AG04450 (cell line): ENCODE measurements around the gene TNN. TPM values are rescaled to one million over a fixed set of nuclear protein-coding genes. Genes with fewer than 3 reads are reported as not detected.

ENCODE experiments used
- CTCF ChIA-PET: fragments of 300-600, 350-600 bp; formaldehyde crosslinking; extraction: SDS; loops from one replicate; lab custom pipeline; 2022; ENCODE audit warnings: antibody characterized with exemption, inconsistent platforms; lab: Charles Lee
- POLR2A ChIA-PET: fragments of 350-600 bp; formaldehyde crosslinking; extraction: SDS; loops from one replicate; lab custom pipeline; 2021; ENCODE audit warnings: antibody characterized with exemption, inconsistent platforms; lab: Yijun Ruan, JAX
- DNase-seq: peaks from one replicate; pipeline ENCODE4 v3.0.0-alpha.2; 2011; ENCODE audit warnings: low read depth, low spot score
- H3K27ac ChIP-seq: one replicate; pipeline ENCODE4 v1.5.1; 2012; ENCODE audit warnings: low read depth, low read length, control low read depth
- H3K27me3 ChIP-seq: one replicate; pipeline ENCODE4 v1.6.0; 2012; ENCODE audit warnings: low read length; ENCODE audit not compliant: control insufficient read depth, insufficient read depth
- H3K4me3 ChIP-seq: 2 replicates; pipeline ENCODE4 v1.5.1; 2011; ENCODE audit warnings: mild to moderate bottlenecking, low read depth, low read length, control low read depth
- H3K9me3 ChIP-seq: 2 replicates; pipeline ENCODE4 v1.5.1; 2012; ENCODE audit warnings: low read length; ENCODE audit not compliant: control insufficient read depth, insufficient read depth
- CTCF ChIP-seq: IDR thresholded peaks from 2 replicates; pipeline ENCODE4 v1.5.1; 2011; ENCODE audit warnings: low read depth, low read length, control low read depth, inconsistent platforms
- polyA plus RNA-seq: library from polyadenylated mRNA; depleted of rRNA; stranded (reverse); fragments of >200 nt; gene quantifications from 2 replicates; pipeline ENCODE4 v1.2.3, GENCODE V29; 2011

Gene TNN
- polyA plus RNA-seq, 1 experiment: not detected

GRCh38 chr1:175173531-175173930 is 105.9 kb downstream of the TNN start:
- no peaks in the 10 kb centered on the region for H3K27me3 ChIP-seq
- TF ChIP-seq CTCF: no peak
- no peak overlapping the region for H3K27ac ChIP-seq
- H3K4me3 ChIP-seq: no peak overlapping the region
- no peaks in the 10 kb centered on the region for H3K9me3 ChIP-seq
- ChIA-PET POLR2A (no interaction called here), CTCF (interaction anchor here (1.0 to 1.5 kb wide), 2 partner anchors 21 to 25 kb away, joined by 3 to 9 read pairs; no protein-coding TSS in a partner anchor)
- no peak for DNase-seq

DNA sequence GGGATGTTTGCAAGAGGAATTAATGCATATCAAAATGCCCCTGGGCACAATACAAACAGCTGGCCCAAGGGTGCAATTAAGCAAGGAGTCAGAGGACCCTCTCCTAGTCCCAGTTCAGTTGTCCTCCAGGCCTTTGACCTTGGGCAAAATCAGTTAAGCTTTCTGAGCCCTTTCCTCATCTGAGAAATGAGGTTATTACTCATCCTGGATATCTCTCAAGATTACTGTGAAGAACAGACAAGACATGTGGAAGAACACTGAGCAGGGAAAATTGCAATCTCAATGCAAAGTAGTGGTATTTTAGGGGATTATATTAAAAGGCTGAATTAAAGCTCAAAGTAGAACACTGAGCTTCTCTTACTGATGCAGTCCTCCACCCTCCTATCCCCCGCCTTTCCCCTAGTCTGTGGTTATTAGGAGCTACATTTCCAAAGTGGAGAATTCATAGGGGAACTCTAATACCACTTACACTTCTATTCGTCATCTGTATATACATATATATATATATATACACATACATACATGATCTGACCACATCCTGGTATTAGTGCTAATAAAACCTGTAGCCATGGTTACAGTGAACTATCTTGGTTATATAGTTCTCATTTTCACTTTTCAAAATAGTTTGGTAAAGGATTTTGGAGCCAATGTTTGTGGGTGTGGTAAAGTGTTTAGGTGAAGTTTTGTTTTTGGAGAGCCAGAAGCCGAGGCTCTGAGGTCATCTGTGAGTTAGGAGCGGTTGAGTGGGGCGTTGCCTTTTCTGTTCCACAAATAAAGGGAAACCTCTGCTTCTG is 106.9 kb downstream of the TNN start:
- Histone ChIP-seq H3K27ac (no peak overlapping the region), H3K9me3 (no peaks in the 10 kb centered on the region), H3K4me3 (no peak overlapping the region), H3K27me3 (no peaks in the 10 kb centered on the region)
- TF ChIP-seq CTCF: no peak
- no peak for DNase-seq
- ChIA-PET CTCF (interaction anchor here (1.0 to 1.5 kb wide), 2 partner anchors 22 to 26 kb away, joined by 3 to 9 read pairs; no protein-coding TSS in a partner anchor), POLR2A (no interaction called here)

DNA sequence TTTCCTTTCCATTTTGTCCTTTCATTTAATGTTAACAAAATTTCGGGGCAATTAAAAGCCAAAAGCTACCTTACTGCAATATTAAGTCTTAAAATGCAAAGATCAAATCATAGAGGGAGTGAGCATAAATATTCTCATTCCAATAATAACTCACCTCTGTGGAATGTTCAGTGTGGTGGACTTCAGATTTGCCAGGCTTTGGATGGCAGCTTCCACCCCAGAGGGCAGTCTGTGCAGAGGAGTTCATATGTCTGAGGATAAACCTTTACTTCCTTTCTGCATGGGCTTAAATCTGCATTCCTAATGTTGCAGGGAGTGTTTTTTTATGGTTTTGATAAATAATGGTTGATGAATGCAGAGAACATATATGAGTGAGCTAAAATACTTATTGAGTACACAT is 108.6 kb downstream of the TNN start:
- POLR2A ChIA-PET: no interaction called here
- H3K9me3 ChIP-seq: no peaks in the 10 kb centered on the region
- no peak overlapping the region for H3K4me3 ChIP-seq
- no peak overlapping the region for H3K27ac ChIP-seq
- no peak for DNase-seq
- TF ChIP-seq CTCF: no peak
- H3K27me3 ChIP-seq: no peaks in the 10 kb centered on the region
- CTCF ChIA-PET: interaction anchor here (1.3 kb wide), 1 partner anchor 24 kb away, joined by 3 read pairs; no protein-coding TSS in a partner anchor

- Histone ChIP-seq H3K9me3 (no peaks in the 10 kb centered on the region), H3K27me3 (no peaks in the 10 kb centered on the region), H3K4me3 (no peak overlapping the region), H3K27ac (no peak overlapping the region)
- DNase-seq: no peak
- POLR2A ChIA-PET: no interaction called here
- CTCF ChIA-PET: no interaction called here
- TF ChIP-seq CTCF: no peak
Observed at GRCh38 chr1:175178056-175178455, 110.4 kb downstream of the TNN start.

DNA sequence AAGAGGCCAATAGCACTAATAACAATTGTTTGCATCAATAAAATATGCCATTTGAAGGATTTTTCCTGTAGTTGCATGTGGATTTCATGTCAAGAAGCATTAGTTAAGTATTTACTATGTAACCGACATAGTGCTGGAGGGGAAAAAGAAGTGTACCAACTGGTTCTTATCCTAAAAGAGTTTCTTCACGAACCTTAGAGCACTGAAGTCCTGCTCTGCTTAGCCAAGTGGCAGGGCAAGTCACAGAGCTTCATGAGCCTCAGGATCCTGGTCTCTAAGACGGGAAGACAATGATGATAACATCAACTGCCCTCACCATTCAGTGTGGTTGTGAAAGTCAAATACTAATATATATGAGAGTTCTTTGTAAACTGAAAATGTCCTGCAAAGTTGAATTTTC is 110.8 kb downstream of the TNN start:
- Histone ChIP-seq H3K9me3 (no peaks in the 10 kb centered on the region), H3K27ac (no peak overlapping the region), H3K4me3 (no peak overlapping the region), H3K27me3 (no peaks in the 10 kb centered on the region)
- POLR2A ChIA-PET: no interaction called here
- no peak for DNase-seq
- no peak for TF ChIP-seq CTCF
- CTCF ChIA-PET: no interaction called here
